Kasumi-1 (cell line): Measurements from ENCODE around the gene SYT13.

Source experiments
- DNase-seq, 2 experiments: peaks; one replicate each; lab custom pipeline; 2025; lab: John Stamatoyannopoulos, UW

Gene SYT13

GRCh38 chr11:45313171-45313865 lies 27.2 kb upstream of the SYT13 start:
- no peak for DNase-seq

DNA sequence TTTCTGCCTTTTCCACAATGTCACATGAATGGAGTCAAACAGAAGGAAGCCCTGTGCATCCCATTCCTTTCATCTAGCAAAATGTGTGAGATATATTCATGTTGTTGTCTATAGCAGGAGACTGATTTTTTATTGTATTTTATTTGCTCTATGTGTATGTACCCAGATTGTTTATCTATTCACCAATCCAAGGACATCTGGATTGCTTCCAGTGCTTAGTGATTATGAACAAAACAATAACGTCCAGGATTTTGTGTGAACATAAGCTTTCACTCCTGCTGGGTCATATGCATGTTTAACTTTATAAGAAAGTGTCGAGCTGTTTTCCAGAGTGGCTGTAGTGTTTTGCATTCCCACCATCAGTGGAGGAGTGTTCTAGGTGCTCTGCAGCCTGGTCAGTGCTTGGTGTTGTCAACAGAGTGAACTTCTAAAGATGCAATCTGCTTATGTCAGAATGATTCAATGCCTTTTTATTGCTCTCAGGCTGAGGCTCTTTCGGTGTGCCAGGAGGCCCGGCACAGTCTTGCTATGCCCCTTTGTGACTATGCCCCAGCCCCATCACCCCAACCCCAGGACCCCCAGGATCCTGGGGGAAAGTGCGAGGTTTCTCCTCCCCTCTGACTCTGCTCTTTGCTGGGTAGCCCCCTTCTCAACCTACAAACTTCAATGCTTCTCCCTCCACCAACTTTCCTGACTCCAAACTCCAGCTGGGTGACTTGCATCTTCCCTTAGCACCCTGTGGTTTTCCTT lies 19.9 kb upstream of the SYT13 start:
- no peak for DNase-seq

DNA sequence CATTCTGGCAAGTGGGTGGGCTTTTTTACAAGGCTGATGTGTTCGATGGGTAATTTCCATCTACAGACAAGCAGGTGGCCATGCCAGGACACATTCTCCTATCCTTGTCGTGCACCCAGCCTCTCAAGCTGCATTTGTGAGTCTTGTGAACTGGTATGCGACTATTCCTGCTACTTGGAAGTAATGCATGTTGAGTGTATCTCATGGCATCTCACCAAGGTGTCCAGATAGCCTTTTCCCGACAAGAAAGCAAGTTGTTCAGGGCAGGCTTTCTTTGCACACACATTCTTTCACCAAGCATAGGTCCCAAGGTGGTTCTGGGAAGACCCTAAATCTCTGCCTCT lies 18.8 kb upstream of the SYT13 start:
- DNase-seq, result no peak

DNA sequence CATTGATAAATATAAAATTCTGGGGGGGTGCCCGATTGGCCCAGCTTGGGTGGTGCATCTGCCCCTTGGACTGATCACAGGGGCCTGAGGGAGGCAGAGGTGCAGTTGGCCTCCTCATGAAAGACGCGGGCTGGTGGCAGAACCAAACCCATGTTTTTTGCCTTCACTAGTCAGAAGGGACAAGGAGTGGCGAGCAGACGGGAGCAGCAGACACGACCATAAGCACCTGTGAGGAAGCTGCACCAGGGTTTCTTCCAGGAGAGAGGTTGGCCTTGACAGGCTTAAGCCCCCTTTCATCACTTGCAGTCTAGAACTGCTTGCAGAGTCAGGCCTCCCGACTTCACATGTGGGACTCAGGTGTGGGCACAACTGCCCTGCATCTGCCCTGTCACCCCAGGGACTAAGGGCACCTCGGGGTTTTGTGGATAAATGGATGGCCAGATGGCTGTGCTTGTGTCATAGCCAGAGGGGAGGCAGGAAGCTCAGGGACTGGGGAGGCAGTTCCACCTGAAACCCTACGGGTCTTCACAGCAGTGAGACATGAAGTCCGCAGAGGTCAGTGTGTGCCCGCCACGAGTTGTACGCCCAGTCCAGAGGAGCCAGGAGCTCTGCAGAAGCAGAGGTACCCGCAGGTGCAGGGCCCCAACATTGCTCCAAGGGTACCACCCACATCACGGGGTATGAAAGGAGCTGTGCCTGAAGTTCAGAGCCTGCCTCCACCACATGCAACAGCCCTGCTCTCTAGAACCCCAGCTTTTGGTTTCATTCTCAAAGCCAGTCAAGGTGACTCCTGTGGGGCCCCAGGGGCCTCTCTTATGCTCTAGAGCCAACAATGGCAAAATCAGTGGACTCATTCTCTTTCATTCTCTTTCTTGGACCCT lies 18.2 kb upstream of the SYT13 start:
- DNase-seq, result no peak

GRCh38 chr11:45303316-45303715 lies 17.2 kb upstream of the SYT13 start:
- DNase-seq, result no peak

- DNase-seq, result no peak
Measured at GRCh38 chr11:45301537-45302246, 15.6 kb upstream of the SYT13 start.

DNA sequence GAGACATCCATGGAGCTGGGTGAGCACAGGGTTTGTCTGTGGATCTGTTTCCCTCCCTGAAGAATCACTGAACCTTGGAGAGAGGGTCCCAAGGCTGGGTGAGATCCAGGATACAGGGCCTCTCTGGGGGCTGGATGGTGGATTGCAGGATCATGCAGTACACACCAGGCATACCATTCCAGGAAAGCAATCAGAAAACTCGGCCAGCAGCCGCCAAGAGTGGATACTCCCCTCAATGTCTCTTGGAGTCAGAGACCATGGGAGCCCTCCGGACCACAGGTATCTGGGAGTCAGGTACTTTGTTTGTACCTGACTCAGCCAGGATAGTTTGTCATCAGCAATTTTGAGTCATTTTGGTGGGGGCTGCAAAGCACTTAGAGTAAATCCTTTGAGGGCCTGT lies 14.6 kb upstream of the SYT13 start:
- DNase-seq, result no peak

GRCh38 chr11:45298718-45299117 lies 12.6 kb upstream of the SYT13 start:
- no peak for DNase-seq

- no peak for DNase-seq
Measured at GRCh38 chr11:45296075-45296474, 9.9 kb upstream of the SYT13 start.

DNA sequence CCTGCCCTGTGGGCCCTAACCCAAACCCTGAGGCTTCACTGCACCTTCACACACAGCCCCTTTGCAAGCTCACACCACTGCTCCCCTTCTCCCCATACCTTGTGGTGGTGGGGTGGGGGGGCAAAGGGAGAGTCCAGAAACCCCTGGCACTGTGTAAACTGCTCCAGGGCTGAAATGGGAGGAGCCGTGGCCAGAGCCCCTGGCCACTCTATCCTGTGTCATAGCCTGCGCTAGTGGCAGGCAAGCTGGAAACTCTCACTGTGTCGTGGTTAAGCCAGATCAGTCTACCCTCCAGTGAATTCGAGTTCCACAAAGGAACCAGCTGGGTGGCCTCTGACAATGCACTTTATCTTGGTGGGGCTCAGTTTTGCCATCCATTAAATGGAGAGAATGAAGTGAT lies 8.4 kb upstream of the SYT13 start:
- DNase-seq, result no peak

DNA sequence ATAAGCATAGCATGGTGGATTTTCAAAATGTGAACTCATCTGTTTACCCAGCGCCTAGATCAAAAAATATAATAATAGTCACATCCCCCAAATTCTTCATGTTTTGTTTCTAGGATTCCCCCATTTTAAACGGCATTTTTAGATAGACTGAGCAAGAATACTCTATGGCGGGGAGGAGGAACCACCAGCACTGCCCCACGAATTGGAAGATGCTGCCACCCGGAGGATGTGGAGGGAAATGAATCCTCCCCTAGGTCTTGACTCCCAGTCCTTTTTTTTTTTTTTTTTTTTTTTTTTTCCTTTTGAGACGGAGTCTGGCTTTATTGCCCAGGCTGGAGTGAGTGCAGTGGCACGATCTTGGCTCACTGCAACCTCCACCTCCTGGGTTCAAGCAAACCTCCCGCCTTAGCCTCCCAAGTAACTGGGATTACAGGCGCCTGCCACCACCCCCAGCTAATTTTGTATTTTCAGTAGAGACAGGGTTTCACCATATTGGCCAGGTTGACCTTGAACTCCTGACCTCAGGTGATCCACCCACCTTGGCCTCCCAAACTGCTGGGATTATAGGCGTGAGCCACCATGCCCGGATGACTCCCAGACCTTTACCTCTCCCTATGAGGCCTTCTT lies 7.5 kb upstream of the SYT13 start:
- peak; percentile 80 to 89 for DNase-seq

GRCh38 chr11:45290586-45290985 lies 4.4 kb upstream of the SYT13 start:
- DNase-seq, result no peak

DNA sequence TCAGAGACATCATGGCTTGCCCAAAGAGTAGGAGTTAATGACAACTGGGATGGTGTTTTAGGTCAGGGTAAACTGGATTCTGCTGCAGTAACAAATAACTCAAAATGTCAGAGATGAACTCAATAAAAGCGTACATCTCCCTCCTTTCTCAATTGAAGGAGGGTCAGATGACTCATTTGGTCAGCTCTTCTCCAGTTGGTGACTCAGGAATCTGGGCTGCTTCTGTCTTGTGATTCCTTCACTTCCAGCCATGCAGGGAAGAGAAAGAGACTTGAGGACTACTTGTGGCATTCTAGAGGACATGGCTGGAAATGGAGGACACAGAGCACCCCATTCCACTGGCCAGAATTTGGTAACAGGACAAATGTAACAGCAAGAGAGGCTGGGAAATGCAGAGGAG lies 3.2 kb upstream of the SYT13 start:
- no peak for DNase-seq

- no peak for DNase-seq
Measured at GRCh38 chr11:45288339-45288738, 2.2 kb upstream of the SYT13 start.

DNA sequence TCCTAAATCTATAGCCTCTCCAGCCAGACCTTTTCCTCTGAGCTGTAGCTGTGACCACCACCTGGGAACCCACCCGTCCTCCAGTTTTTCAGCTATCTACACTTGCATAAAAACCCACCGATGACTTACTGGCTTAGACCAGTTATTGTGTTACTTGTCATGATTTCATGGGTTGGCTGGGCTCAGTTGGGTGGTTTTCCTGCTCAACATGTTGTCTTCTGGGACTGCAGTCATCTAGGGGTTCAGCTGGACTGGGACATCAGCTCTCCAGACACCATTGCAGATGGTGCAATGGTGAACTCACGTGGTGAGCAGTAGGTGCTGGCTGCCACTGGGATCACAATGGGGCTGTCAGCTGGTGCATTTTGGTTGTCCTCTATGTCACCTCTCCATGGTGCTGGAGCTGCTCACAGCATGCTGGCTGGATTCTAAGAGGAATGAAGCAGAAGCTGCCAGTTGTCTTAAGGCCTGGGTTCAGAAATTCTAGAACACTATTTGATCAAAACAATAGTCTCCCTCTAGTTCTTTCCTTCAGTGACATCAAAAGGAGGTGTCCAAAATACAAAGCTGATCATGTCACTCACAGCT lies 1.3 kb upstream of the SYT13 start:
- DNase-seq, result no peak

- DNase-seq, result no peak
Measured at GRCh38 chr11:45285250-45285828, 802 bp downstream of the SYT13 start.

DNA sequence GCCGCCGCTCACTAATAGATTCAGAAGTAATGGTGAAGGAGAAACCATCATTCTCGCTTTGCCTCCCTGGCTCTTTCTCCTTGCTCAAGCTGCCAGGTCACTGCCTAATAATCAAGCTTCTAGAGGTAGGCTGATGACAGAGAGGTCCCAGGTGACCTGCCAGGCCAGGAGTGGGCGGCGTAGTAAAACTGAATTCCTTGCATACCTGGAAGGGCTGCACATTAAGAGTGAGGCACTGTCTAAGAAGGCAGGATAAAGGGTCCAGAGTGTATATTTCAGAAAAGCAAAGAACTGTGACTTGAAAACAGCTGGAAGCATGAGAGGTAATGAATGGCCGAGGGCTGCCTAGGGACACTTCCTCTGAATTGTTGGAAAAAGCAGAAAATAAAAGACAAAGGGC lies 4.1 kb downstream of the SYT13 start:
- no peak for DNase-seq

DNA sequence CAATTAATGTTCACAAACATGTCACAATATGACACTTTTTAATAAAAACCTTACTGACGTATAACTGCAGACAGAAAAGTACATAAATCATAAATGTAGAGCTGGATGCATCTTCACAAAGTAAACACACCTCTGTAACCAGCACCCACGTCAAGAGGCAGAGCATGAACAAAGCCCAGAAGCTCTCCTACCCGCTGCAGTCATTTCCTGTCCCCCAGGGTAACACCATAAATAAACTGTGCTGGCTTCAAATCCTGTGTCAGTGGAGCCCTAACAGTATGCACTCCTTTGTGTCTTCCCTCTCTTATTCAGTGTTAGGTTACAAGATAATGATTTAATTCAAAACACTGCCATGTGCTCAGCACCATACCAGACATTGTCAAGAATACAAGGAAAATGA lies 5.7 kb downstream of the SYT13 start:
- DNase-seq, result no peak

DNA sequence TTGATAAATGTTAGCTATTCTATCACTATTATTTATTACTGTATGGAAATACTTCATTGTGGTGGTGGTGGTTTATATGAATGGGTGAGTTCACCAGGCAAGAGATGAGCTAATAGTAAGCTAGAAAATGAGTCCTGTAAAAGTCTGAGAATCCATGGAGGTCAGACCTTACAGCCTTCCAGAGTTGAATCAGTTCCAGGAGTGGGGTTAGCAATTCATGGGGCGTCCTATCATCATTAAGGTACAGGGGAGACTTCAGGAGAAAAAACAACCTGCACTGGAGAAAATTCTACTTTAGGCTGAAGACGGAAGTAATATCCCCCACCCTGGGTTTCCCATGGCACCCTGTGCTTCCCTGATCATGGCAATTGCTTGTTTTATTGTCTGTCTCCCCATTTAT lies 6.5 kb downstream of the SYT13 start:
- no peak for DNase-seq

DNA sequence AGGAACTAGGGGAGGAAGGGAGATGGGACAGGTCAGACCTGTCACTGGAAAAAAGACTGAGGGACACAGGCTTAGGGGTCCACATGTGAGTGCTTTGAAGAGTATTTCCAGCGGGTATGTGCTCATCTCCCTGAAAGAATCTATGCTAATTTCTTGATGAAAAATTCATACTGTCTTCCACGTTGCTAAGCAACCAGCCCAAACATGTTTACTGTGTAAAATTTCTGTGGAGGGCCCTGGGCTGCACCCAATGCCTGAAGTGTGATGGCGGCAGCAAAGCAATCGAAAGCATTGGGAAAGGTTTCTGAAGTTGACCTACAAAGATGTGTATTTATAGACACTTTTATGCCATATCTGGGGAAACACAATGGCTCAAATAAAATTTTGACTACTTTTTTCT lies 7.4 kb downstream of the SYT13 start:
- no peak for DNase-seq

GRCh38 chr11:45275828-45276227 lies 10.3 kb downstream of the SYT13 start:
- DNase-seq, result no peak
